Fibroblast of peridontal ligament (primary cell): Measurements from ENCODE around the gene TNFRSF13B.

Source experiments
- DNase-seq: peaks from one replicate; pipeline ENCODE4 v3.0.0-alpha.2; 2010; ENCODE audit errors: extremely low read depth

Gene TNFRSF13B

DNA sequence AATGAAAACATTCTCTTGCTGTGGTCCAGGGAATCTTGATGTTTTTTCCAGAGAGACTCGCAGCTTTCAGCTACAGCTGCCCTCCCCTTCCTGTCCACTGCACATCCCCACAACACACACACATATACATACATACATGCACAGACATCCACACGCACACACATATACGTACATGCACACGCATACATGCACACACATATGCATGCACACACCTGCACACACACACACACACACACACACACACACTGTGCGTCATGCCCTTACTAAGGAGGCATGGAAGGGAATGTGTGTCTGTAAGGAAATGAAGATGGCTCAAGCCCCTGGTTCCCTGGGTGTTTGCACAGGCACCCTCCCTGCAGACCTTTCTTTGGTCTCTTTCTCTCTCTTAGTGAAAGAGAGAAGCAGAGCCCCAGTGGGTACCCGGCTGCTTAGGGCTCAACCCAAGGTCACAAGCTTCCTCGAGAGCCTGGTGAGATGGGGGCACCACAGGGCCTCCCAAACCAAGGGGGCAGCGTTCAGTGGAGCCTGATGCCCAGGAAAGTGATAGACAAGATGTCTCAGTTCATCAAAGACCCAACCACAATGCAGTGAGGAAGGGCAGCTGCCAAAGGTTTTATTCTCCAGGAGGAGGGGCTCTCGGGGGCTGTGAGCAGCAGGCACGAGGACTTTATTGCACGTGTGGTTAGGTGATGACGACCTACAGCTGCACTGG, 33.3 kb downstream of the TNFRSF13B start:
- no peak for DNase-seq

DNA sequence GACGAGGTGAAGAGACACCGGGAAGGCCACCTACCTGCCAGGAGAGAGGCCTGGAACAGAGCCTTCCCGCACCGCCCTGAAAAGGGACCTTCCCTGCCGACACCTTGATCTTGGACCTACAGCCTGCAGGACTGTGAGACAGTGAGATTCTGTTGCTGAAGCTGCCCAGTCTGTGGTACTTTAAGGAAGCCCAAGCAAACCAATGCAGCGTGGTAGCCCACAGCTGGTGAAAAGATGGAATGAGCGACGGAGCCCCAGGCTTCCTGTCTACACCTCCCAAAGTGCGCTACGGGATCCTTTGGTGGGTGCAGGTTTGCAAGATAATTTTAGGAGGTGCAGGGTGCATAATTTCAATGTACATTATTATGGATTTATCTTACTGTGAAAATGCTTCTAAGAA, 33.9 kb downstream of the TNFRSF13B start:
- no peak for DNase-seq

GRCh38 chr17:16937431-16937830, 34.5 kb downstream of the TNFRSF13B start:
- no peak for DNase-seq

- DNase-seq, result no peak
Observed at GRCh38 chr17:16936536-16937310, 35.2 kb downstream of the TNFRSF13B start.

DNA sequence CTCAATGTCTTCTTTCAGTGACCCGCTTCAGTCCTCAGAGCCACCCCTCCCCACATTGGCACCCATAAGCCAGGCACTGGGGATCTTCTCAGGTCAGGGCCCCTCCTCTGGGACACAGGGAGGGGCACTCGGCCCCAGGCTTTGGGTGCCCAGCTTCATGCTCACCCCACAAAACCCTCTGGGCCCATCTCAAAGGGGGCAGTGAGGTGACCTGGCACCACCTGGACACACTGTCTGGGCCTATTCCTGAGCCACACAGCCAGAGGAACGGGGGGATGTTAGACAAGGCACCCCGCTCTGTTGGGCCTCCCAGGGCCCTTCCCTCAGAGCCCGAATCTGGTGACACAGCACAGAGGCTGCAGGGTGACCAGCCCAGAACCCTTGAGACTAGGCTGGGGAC, 36.1 kb downstream of the TNFRSF13B start:
- DNase-seq, result no peak

DNA sequence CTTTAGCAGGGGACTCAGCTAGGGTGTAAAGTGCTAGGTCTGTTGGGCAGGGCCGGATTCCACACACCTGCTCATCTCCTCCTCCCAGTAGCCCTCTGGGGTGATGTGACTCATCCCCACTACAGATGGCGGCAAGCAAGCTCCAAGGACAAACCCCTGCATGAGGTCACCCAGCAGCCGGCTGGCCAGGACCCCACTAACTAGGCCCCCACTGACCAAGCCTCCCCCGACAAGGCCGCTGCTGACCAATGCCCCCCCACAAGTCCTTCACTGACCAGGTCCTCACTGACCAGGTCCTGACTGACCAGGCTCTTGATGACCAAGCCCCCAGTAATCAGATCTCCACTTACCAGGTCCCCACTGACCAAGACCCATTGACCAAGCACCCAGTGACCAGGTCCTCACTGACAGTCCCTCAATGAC, 36.7 kb downstream of the TNFRSF13B start:
- DNase-seq, result no peak

DNA sequence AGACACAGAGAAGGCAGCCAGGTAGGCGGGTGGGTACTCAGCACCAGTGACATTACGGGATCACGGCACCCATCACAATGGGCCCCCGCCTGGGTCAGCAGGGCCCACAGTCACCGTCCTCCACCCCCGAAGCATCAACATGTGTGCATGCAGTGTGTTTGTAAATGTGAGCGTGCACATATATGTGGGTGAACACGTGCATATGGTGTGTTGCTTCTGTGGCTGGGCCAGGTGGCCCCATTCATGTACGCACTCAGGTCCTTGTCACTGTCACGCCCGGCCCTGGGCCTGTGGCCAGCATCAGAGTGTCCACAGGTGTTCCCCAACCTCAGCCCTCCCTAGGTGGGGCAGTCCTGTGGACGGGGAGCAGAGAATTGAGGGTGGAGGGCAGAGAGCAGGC, 37.1 kb downstream of the TNFRSF13B start:
- DNase-seq, result no peak

DNA sequence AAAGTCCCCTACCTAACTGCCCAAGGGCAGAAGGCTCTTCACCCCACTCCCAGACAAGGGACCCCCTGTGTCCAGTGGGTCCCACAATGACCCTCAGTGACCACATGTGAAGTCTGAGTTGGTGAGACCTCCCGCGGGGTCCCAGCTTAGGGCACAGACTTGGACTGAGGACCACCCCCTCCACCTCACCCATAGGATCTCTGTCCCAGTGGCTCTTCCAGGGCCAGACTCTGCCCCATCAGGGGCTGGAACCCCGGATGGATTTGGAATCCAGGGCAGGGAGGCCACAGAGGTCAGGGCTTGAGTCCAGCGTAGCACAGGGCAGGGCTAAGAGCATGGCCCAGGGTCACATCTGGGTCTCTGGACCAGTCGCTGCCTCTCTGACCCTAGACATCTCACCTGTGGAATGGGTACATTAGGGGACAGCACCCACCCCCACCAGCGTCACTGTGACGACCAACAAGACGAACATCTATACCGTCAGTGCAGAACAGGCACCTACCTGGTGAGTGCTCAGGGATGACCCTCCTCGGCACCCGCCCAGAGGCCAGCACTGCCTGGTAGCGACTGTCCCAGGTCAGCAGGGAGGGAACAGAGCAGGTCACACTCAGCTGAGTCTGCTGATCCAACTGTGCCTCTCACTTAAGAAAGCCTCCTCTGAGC, 37.7 kb downstream of the TNFRSF13B start:
- no peak for DNase-seq

- no peak for DNase-seq
Observed at GRCh38 chr17:16933317-16934132, 38.4 kb downstream of the TNFRSF13B start.

- no peak for DNase-seq
Observed at GRCh38 chr17:16932611-16933010, 39.3 kb downstream of the TNFRSF13B start.

GRCh38 chr17:16932156-16932555, 39.8 kb downstream of the TNFRSF13B start:
- no peak for DNase-seq

- no peak for DNase-seq
Observed at GRCh38 chr17:16931318-16932060, 40.4 kb downstream of the TNFRSF13B start.

DNA sequence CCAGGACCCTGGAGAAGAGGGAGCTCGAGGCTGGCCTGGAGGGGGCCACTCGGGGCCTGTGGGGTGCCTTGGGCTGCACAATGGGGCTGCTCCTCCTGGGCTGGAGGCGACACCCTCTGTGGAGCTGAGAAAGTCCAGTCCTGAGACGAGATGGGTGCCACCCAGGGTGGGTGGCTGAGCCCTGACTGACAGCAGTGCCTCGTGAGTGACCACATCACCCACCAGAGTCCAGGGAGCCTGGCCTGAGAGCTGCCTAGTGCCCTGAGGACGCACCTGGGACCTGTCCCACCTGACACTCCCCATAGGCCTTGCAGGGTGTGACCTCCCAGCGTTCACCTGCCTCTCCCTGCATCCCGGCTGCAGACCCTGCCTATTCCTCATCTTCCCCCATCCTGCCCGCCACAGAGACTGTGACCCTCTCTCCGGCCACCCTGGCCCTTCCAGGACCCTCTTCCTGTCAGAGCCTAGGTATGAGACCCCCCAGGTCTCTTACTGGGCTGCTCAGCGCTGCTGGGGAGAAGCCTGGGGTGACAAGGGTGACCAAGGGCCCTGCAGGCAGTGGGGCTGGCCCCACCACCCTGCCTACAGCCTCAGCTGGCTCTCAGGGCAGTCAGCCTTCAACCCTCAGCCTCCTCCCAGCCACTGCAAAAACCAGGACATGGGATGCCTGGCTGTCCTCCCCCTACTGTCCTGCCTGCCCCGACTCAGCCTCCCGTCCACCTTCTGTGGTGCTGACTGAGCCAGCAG, 41.2 kb downstream of the TNFRSF13B start:
- DNase-seq, result no peak

DNA sequence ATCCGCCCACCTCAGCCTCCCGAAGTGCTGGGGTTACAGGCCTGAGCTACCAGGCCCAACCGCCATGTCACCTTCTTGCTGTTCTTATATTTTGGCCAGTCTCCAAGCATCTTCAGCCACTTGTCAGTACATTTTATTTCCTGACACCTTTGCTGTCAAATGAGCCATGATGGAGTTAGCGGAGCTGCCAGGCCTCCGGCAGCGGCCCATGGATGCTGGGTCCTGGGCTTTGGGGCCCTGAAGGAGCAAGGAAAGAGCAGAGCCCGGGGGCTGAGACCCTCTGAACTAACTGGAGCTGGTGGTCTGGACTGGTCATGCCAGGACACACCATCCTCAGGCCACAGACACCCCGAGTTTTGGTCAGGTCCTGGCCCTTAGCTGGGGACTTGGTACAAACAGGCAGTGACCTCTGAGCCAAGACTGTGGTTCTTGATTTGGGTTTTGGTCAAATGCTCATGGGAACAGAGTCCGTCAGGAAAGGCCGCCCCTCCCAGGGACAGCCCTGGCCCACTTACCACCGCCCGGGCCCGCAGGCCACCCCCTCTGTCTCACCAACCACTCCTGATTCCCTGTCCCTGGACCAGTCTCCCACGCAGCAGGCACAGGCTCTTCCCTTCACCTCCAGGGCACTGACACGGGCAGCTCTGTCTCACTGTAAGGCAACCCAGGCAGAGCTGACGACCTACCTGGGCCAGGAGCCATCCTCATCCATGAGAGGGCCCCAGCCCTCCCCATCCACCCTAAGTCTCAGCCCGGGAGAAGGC, 42.0 kb downstream of the TNFRSF13B start:
- DNase-seq, result no peak

- no peak for DNase-seq
Observed at GRCh38 chr17:16929035-16929680, 42.8 kb downstream of the TNFRSF13B start.

GRCh38 chr17:16928406-16929034, 43.4 kb downstream of the TNFRSF13B start:
- DNase-seq, result no peak

DNA sequence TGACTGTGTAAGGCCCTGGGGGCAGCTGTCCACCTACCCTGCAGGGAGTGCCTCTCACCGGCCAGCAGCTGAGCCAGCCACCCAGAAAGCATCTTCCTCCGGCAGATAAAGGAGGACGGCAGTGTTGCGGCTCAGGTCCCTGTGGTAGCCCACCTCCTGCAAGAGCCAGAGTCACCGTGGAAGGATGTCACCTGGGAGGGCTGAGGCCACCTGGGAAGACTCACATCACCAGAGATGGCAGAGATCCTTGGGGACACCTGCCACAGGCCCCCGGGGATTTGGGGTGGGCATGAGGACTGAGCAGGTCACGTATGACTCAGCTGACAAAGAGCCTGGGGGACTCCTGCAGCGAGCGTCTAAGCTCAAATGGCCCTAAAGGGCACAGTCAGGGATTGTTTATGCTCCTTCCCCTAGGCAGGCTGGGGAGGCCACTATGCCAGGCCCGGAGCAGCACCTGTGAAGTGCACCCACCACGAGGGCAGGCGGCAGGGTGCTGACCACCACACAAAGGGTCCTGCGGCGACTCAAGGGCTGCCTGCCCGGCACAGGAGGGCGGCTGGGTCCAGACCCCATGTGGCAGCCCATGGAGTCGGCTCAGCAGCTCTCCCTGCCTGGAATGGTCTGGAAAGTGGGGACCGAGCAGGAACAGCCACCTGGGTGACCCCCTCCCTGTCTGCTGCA, 44.1 kb downstream of the TNFRSF13B start:
- no peak for DNase-seq
